Right lobe of liver (tissue), 6 donors: Measurements from ENCODE around the gene GNB1L. TPM values are rescaled to one million over a fixed set of nuclear protein-coding genes. Genes with fewer than 3 reads are reported as not detected.

ENCODE experiments used
- ATAC-seq, 4 donors: fragments of 200-7000 bp; cut with Tn5 transposase; one replicate each; pipeline ENCODE4 v1.9.1; 2020; ENCODE audit warnings: mild to moderate bottlenecking in 4 of 4, moderate library complexity in 4 of 4
- DNase-seq, 3 donors: peaks; one replicate each; pipeline ENCODE4 v3.0.0-alpha.2; 2020
- H3K27ac ChIP-seq, 3 donors: fragments of 200-600 bp; one replicate each; pipeline ENCODE4 v1.8.0; 2022
- H3K27me3 ChIP-seq, 2 donors: fragments of 200-600 bp; one replicate each; pipeline ENCODE4 v1.8.0; 2022
- H3K36me3 ChIP-seq, 4 donors: fragments of 200-600 bp; sonication (generic) in 1 of 4; one replicate each; pipeline versions ENCODE4 v1.5.1 to v1.8.0; 2017 to 2022; ENCODE audit warnings: control low read depth in 1 of 4
- H3K4me1 ChIP-seq, 4 donors: fragments of 200-600 bp; sonication (generic) in 1 of 4; one replicate each; pipeline versions ENCODE4 v1.5.1 to v1.8.0; 2017 to 2022; ENCODE audit warnings: control low read depth in 1 of 4
- H3K4me3 ChIP-seq, 3 donors: fragments of 200-600 bp; one replicate each; pipeline ENCODE4 v1.8.0; 2022
- H3K9me3 ChIP-seq, 4 donors: fragments of 200-600 bp; sonication (generic) in 1 of 4; one replicate each; pipeline versions ENCODE4 v1.5.1 to v1.8.0; 2017 to 2022; ENCODE audit warnings: control low read depth in 1 of 4
- CTCF ChIP-seq, 4 donors: fragments of 200-600 bp in 3 of 4; fragments of 450-650 bp in 1 of 4; IDR thresholded peaks; one replicate each; pipeline versions ENCODE4 v1.5.1 to v1.8.0; 2016 to 2022; ENCODE audit warnings: antibody characterized with exemption in 4 of 4, mild to moderate bottlenecking in 2 of 4
- POLR2A ChIP-seq: fragments of 450-650 bp; IDR thresholded peaks from one replicate; pipeline ENCODE4 v1.6.1; 2017; ENCODE audit warnings: antibody characterized with exemption, mild to moderate bottlenecking
- WGBS: methylation state at CpG from one replicate; pipeline ENCODE4 v1.1.6; 2018; ENCODE audit warnings: low coverage, low lambda C conversion rate; ENCODE audit not compliant: insufficient coverage; ENCODE audit errors: missing lambda C conversion rate; 5-methylcytosine and 5-hydroxymethylcytosine counted together
- intact Hi-C, 2 donors: fragments of 100-400 bp; cut with DNase I; formaldehyde crosslinking; loops; one replicate each; pipeline versions ENCODE4 v1.11.2 to v1.14.1; 2022
- total RNA-seq, 6 experiments: library from RNA; depleted of rRNA in 2 of 6; stranded (reverse); fragments of >200 nt in 2 of 6; fragmentation: NEBNext Ultra II Directional in 3 of 6; extraction: Animal tissue kit (Norgen Biotek cat#: 25700) in 3 of 6; gene quantifications; one replicate each; pipeline versions ENCODE4 v1.1.0 to v1.2.4, GENCODE V29; 2016 to 2023
- donor health status: DM: no; HTN: yes; CAD: no.
- donor health status: DM: no; HTN: no; CAD: no.
- donor health status: DM: no; HTN: no; CAD: no.
- donor health status: DM: no; HTN: yes; CAD: no.
- donor health status: DM: no; HTN: yes; CAD: no.

Gene GNB1L
- total RNA-seq, 6 experiments from 2014 or later = 1.4 to 3.2 (median 2.7) TPM

- 100% methylated on average over 3 of the region's 17 CpGs for WGBS
- no peak for TF ChIP-seq POLR2A
- no peak for TF ChIP-seq CTCF (IDR thresholded peaks at IDR 0.05)
- Histone ChIP-seq H3K27me3 (no peaks in the 10 kb centered on the region), H3K36me3 (no peaks in the 10 kb centered on the region), H3K9me3 (no peaks in the 10 kb centered on the region), H3K4me1 (peaks cover 0 to 13% (median 4%) of the 10 kb centered on the region in 4 donors), H3K4me3 (no peak overlapping the region), H3K27ac (no peak overlapping the region)
- intact Hi-C loops = no loop called here
- peak in 1 of 3 donors; percentile 6 for DNase-seq
- ATAC-seq = no peak
Observed at GRCh38 chr22:19818324-19819207, 36.1 kb downstream of the GNB1L start.

GRCh38 chr22:19816372-19817119 lies 38.1 kb downstream of the GNB1L start:
- no peak overlapping the region for H3K4me3 ChIP-seq
- no peaks in the 10 kb centered on the region for H3K4me1 ChIP-seq
- 91% methylated on average over 11 of the region's 14 CpGs for WGBS
- no peaks in the 10 kb centered on the region for H3K9me3 ChIP-seq
- H3K27me3 ChIP-seq = no peaks in the 10 kb centered on the region
- no peaks in the 10 kb centered on the region for H3K36me3 ChIP-seq
- TF ChIP-seq POLR2A = no peak
- no peak for TF ChIP-seq CTCF (IDR thresholded peaks at IDR 0.05)
- DNase-seq (peak in 1 of 3 donors; percentile 11), ATAC-seq (no peak)
- no peak overlapping the region for H3K27ac ChIP-seq
- intact Hi-C loops = no loop called here

GRCh38 chr22:19815823-19816290 lies 38.8 kb downstream of the GNB1L start:
- no peak overlapping the region for H3K27ac ChIP-seq
- H3K9me3 ChIP-seq = no peaks in the 10 kb centered on the region
- DNase-seq = no peak
- no peak for ATAC-seq
- TF ChIP-seq POLR2A (no peak), CTCF (IDR thresholded peaks at IDR 0.05) (no peak)
- H3K27me3 ChIP-seq = no peaks in the 10 kb centered on the region
- H3K4me3 ChIP-seq = no peak overlapping the region
- no peaks in the 10 kb centered on the region for H3K4me1 ChIP-seq
- H3K36me3 ChIP-seq = no peaks in the 10 kb centered on the region
- intact Hi-C loops = no loop called here
- WGBS = 80% methylated on average over 1 of the region's 16 CpGs

GRCh38 chr22:19815093-19815822 lies 39.4 kb downstream of the GNB1L start:
- ATAC-seq (no peak), DNase-seq (peak in 1 of 3 donors; percentile 15)
- TF ChIP-seq POLR2A (no peak), CTCF (IDR thresholded peaks at IDR 0.05) (no peak)
- intact Hi-C loops = no loop called here
- H3K36me3 ChIP-seq = no peaks in the 10 kb centered on the region
- H3K9me3 ChIP-seq = no peaks in the 10 kb centered on the region
- 94% methylated on average over 10 of the region's 18 CpGs for WGBS
- H3K27me3 ChIP-seq = no peaks in the 10 kb centered on the region
- no peaks in the 10 kb centered on the region for H3K4me1 ChIP-seq
- H3K4me3 ChIP-seq = no peak overlapping the region
- H3K27ac ChIP-seq = no peak overlapping the region
